HG03139 (cell line): ENCODE results near the gene COPG2.

Experiments used
- ATAC-seq: cut with Tn5 transposase; IDR thresholded peaks from one replicate; pipeline ENCODE4 v1.9.1; 2021; ENCODE audit not compliant: unreplicated experiment

The COPG2 gene

GRCh38 chr7:130476297-130477150, 192.0 kb downstream of the COPG2 start:
- ATAC-seq = peak; percentile 84

- ATAC-seq = no peak
These were observed 192.8 kb downstream of the COPG2 start for GRCh38 chr7:130475776-130476175.

DNA sequence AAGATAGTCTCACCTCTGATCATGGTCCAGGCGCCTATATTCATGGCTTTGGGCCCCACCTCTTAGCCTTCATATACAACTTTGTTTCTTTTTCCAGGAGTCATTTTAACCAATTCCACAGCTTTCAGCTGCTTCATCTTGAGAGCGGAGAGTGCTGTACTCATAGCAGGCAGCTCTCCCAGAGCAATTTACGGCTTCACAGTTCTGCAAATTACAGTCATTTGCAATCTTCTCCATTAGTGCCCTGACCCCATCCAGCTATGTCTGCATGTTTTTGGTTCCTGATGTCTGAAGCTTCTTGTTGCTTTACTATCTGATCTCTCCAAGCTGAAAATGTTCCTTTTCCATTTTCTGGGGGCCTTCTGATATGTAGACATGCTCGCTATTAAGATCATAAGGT, 194.7 kb downstream of the COPG2 start:
- ATAC-seq = no peak

- ATAC-seq = no peak
These were observed 195.3 kb downstream of the COPG2 start for GRCh38 chr7:130473289-130473688.

GRCh38 chr7:130471974-130472373, 196.6 kb downstream of the COPG2 start:
- no peak for ATAC-seq

GRCh38 chr7:130468612-130469011, 199.9 kb downstream of the COPG2 start:
- ATAC-seq = no peak

GRCh38 chr7:130463553-130464434, 204.8 kb downstream of the COPG2 start:
- no peak for ATAC-seq

- ATAC-seq = no peak
These were observed 207.3 kb downstream of the COPG2 start for GRCh38 chr7:130461272-130461671.

DNA sequence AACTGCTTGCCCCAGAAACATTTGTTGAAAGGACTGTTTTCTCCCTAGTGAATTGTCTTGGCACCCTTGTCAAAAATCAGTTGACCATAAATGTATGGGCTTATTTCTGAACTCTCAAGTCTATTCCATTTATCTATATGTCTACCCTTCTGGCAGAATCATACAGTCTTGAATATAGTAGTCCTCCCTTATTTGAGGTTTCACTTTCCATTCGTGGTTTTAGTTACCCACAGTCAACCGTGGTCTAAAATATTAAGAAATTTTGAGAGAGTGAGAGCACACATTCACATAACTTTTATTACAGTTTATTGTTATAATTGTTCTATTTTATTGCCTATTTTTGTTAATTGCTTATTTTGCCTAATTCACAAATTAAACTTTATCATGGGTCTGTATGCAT, 210.3 kb downstream of the COPG2 start:
- ATAC-seq = no peak
